ENCODE measurements around the gene MON2.

DNA sequence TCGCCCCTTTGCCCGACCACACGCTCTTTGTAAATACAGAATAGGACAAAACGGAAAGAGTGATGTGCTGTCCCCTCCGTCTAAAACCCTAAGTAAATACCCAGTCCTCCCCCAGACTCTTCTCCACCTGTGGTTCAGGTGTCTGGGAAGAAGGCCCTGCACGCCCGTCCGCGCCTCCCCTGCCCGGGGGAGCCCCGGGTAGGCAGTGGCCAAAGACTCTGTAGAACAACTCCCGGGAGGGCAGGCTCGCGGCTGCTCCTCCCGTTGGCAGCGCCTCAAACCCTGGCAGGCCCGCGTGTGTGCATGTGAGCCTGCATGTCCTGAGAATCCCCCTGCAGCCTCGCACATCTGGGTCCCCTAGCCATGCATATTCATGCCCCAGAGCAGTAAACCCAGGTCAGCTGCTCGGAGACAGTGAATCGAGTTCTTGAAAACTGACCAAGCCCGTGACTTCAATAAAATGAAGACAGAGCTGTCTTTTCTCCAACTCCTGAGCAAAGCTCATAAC is 165.8 kb downstream of the MON2 start:
- TF ChIP-seq, protein P1, sequence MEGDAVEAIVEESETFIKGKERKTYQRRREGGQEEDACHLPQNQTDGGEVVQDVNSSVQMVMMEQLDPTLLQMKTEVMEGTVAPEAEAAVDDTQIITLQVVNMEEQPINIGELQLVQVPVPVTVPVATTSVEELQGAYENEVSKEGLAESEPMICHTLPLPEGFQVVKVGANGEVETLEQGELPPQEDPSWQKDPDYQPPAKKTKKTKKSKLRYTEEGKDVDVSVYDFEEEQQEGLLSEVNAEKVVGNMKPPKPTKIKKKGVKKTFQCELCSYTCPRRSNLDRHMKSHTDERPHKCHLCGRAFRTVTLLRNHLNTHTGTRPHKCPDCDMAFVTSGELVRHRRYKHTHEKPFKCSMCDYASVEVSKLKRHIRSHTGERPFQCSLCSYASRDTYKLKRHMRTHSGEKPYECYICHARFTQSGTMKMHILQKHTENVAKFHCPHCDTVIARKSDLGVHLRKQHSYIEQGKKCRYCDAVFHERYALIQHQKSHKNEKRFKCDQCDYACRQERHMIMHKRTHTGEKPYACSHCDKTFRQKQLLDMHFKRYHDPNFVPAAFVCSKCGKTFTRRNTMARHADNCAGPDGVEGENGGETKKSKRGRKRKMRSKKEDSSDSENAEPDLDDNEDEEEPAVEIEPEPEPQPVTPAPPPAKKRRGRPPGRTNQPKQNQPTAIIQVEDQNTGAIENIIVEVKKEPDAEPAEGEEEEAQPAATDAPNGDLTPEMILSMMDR (IDR thresholded peaks at IDR 0.05): no peak
- no peak for TF ChIP-seq POLR2A (IDR thresholded peaks at IDR 0.05)
